Thymus (tissue), 11 donors: ENCODE data around the gene TTLL11. TPM values are rescaled to one million over a fixed set of nuclear protein-coding genes. Genes with fewer than 3 reads are reported as not detected.
"Not testable (repeated sequence)": the region's sequence is repeated elsewhere in the genome, so short reads cannot be mapped to it uniquely, and the experiment has no call there.

ENCODE experiments used
- DNase-seq, 9 donors: peaks; one replicate each; pipeline ENCODE4 v3.0.0-alpha.2; 2013; ENCODE audit warnings: low spot score in 9 of 9, low read depth in 6 of 9, missing footprints in 1 of 9
- H3K27ac ChIP-seq, 2 donors: one replicate each; pipeline ENCODE4 v1.5.1; 2013; ENCODE audit warnings: control low read depth in 1 of 2, low read depth in 1 of 2, low read length in 1 of 2, mild to moderate bottlenecking in 1 of 2, moderate library complexity in 1 of 2
- H3K27me3 ChIP-seq, 2 donors: one replicate each; pipeline ENCODE4 v1.5.1; 2013; ENCODE audit warnings: low read length in 1 of 2; ENCODE audit not compliant: control insufficient read depth in 2 of 2, insufficient read depth in 1 of 2
- H3K36me3 ChIP-seq, 2 donors: one replicate each; pipeline ENCODE4 v1.5.1; 2013; ENCODE audit warnings: low read length in 1 of 2, mild to moderate bottlenecking in 1 of 2, moderate library complexity in 1 of 2; ENCODE audit not compliant: control insufficient read depth in 2 of 2, insufficient read depth in 2 of 2
- H3K4me1 ChIP-seq, 2 donors: one replicate each; pipeline ENCODE4 v1.5.1; 2013; ENCODE audit warnings: low read length in 2 of 2; ENCODE audit not compliant: control insufficient read depth in 2 of 2, insufficient read depth in 2 of 2
- H3K4me3 ChIP-seq, 2 donors: one replicate each; pipeline ENCODE4 v1.5.1; 2013; ENCODE audit warnings: low read length in 2 of 2, control low read depth in 1 of 2, mild to moderate bottlenecking in 1 of 2
- H3K9me3 ChIP-seq, 2 donors: one replicate each; pipeline ENCODE4 v1.5.1; 2013; ENCODE audit warnings: low read length in 1 of 2, mild to moderate bottlenecking in 1 of 2; ENCODE audit not compliant: control insufficient read depth in 2 of 2, insufficient read depth in 1 of 2
- WGBS: extraction: QIAGEN DNeasy Blood & Tissue Kit; methylation state at CpG from one replicate; pipeline ENCODE4 v1.1.7; 2013; 5-methylcytosine and 5-hydroxymethylcytosine counted together
- polyA plus RNA-seq: library from polyadenylated mRNA; stranded (reverse); fragments of 200-250 nt; gene quantifications from one replicate; pipeline ENCODE4 v1.2.3, GENCODE V29; 2013
- total RNA-seq: library from RNA; stranded (reverse); fragments of 120-200 nt; gene quantifications from one replicate; pipeline ENCODE4 v1.2.4, GENCODE V29; 2013
- donor health status: healthy.

Gene TTLL11
- total and polyA plus RNA-seq, 2 donors = 2.1 to 4.0 TPM

DNA sequence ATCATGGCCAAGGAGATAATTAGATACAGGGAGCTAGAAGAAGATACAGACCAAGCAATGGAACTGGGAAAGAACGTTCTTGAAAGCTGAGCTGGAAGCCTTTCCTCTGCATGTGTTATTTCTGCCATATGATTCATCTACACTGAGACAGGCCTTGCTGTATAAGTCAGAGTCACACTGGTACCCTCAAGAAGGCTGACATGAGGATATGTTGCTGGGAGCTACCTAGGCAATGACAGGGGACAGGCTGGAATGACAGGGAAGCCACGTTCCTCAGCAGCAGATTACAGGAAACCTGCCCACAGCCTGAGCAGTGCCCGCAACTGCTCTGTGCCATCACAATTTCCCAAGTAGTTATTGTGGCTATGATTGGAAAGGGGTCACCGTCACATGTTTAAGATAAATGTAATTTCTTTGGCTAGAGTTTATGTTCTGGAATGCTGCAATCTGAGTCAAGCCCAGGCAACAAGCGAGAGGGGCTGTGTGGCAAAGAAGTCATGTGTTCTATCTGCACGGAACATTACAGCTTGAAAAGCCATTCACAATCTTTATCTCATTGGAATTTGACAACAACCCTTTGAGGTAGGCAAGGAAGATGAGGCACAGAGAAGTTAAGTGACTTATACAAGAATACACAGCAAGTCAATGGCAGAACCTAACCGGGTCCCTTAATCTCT is 108.2 kb downstream of the TTLL11 start:
- Histone ChIP-seq H3K4me3 (no peak overlapping the region), H3K27me3 (no peaks in the 10 kb centered on the region), H3K4me1 (peaks cover 0 to 2% of the 10 kb centered on the region in 2 donors), H3K27ac (no peak overlapping the region), H3K36me3 (no peaks in the 10 kb centered on the region), H3K9me3 (no peaks in the 10 kb centered on the region)
- no peak for DNase-seq
- WGBS = 81% methylated on average over 7 of the region's 7 CpGs

DNA sequence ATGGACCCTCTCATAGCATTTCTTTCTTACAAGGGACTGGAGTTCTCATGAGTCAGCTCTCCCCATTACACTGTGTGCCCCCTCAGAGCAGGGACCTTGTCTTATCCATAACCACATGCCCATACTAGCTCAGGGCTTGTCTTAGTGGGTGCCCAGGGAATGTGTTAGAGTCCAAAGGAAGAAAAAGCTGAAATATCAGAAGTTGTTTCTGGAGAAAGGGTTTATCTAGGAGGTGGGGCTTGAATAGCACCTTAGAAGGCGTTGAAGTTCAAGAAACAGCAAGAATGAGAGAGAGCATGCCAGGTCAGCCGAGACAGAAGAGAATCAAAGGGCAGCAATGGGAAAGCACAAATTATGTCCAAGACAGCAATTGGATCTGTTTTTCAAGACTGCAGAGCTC is 109.4 kb downstream of the TTLL11 start:
- WGBS = 94% methylated on average over 2 of the region's 2 CpGs
- no peak for DNase-seq
- Histone ChIP-seq H3K4me1 (peaks cover 0 to 2% of the 10 kb centered on the region in 2 donors), H3K9me3 (no peaks in the 10 kb centered on the region), H3K27me3 (no peaks in the 10 kb centered on the region), H3K36me3 (no peaks in the 10 kb centered on the region), H3K27ac (no peak overlapping the region), H3K4me3 (no peak overlapping the region)

DNA sequence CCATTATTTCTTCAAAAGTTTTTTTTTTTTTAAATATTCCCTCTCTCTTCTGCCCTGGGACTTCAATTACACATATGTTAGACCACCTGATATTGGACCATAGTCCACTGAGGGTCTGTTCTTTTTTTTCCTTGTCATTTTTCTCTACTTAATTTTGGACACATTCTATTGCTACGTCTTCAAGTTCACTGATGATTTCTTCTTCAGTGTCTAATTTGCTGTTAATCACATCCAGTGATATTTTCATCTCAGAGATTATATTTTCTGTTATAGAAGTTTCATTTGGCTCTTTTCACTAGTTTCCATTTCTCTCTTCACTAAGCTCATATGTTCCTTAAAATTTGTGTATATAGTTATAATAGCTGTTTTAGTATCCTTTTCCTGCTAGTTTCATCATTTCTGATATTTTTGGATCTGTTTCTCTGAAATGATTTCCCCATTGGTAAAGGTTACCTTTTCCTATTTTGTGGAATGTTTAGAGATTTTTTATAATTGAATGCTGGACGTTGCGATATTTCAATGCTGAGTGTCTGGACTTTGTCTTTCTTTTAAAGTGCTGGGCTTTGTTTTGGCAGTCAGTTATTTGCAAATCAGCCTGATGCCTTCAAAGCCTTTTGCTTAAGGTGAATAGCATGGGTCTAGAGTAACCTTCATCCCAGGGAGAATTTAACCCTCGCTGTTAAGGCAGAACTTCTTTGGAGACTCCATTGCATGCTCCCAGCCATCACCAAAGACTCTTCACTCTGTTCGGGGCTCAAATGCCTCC is 111.8 kb downstream of the TTLL11 start:
- WGBS = 98% methylated on average over 5 of the region's 5 CpGs
- Histone ChIP-seq H3K27ac (no peak overlapping the region), H3K9me3 (no peaks in the 10 kb centered on the region), H3K27me3 (no peaks in the 10 kb centered on the region), H3K36me3 (no peaks in the 10 kb centered on the region), H3K4me1 (peaks cover 0 to 2% of the 10 kb centered on the region in 2 donors), H3K4me3 (no peak overlapping the region)
- DNase-seq = no peak

DNA sequence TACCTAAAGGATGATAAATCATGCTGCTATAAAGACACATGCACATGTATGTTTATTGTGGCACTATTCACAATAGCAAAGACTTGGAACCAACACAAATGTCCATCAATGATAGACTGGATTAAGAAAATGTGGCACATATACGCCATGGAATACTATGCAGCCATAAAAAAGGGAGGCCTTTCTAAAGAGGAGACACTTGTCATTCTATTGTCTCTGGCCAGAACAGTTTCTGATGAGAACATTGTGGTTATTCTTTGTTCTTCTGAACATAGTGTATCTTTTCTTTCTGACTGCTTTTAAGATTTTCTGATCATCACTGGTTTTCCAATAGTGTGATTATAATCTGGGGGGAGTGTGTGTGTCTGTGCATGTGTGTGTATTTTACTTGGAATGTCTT is 112.4 kb downstream of the TTLL11 start:
- 98% methylated on average over 1 of the region's 1 CpG for WGBS
- not testable (repeated sequence) for H3K4me1 ChIP-seq, H3K4me3 ChIP-seq, H3K9me3 ChIP-seq, H3K36me3 ChIP-seq, H3K27me3 ChIP-seq, H3K27ac ChIP-seq, DNase-seq

DNA sequence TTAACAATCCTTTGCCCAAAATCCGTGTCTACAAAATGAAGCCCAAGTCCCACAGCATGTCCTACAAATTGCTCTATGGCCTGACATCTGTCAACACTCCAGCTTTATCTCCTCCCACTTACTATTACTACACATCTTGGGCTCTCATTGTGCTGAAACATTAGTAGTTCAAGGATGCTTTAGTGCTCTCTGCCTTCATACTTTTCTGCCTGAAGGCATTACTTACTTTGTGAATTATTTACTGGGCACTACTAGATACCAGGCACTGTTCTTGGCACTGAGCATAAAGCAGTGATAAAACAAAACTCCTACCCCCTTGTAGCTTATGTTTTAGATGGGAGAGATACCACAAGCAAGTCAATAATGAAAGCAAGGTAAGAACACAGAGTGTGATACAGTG is 113.4 kb downstream of the TTLL11 start:
- H3K27ac ChIP-seq = no peak overlapping the region
- no peaks in the 10 kb centered on the region for H3K9me3 ChIP-seq
- 94% methylated on average over 1 of the region's 1 CpG for WGBS
- no peaks in the 10 kb centered on the region for H3K27me3 ChIP-seq
- no peaks in the 10 kb centered on the region for H3K36me3 ChIP-seq
- H3K4me1 ChIP-seq = peaks cover 0 to 2% of the 10 kb centered on the region in 2 donors
- no peak for DNase-seq
- no peak overlapping the region for H3K4me3 ChIP-seq

DNA sequence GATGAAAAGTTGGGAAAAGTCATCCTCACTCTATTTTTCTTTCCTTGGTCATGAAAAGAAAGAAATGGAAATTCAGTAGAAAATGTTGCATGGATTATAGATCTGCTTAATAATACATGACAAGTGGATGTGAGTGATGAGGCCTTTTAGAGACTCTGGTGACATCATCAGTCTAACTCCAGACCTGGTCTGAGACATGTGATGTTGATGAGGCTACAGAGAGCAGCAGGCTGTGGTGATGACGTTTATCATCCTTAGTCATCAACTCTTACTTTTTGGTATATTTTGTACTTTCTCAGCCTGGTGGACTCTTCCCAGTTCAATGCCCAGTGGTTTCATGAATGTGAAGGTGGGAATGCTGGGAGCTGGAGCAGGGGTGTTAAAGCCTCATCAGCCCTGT is 116.4 kb downstream of the TTLL11 start:
- 86% methylated on average over 1 of the region's 1 CpG for WGBS
- no peak for DNase-seq
- Histone ChIP-seq H3K4me3 (no peak overlapping the region), H3K36me3 (no peaks in the 10 kb centered on the region), H3K4me1 (no peaks in the 10 kb centered on the region), H3K27ac (no peak overlapping the region), H3K9me3 (no peaks in the 10 kb centered on the region), H3K27me3 (no peaks in the 10 kb centered on the region)

DNA sequence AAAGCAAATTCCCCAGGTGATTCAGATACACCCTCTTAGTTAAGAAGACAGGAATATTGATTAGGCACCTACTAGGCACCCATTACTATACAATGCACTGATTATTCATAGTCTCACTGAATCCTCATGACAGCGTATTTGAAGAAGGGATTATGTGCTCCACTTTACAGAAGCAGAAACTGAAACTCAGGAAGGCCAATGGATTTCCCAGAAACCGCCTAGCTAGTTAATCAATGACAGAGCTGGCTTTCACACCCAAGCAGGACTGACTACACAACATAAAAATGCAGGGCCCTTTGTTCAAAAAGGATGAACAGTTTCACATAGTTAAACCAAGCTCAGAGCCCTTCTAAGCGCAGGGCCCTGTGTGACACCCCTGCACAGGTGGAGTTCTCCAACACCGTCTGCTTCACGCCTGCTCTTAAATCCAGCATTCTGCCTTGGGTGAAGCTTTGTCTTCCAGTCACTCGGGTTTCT is 117.3 kb downstream of the TTLL11 start:
- 97% methylated on average over 6 of the region's 6 CpGs for WGBS

DNA sequence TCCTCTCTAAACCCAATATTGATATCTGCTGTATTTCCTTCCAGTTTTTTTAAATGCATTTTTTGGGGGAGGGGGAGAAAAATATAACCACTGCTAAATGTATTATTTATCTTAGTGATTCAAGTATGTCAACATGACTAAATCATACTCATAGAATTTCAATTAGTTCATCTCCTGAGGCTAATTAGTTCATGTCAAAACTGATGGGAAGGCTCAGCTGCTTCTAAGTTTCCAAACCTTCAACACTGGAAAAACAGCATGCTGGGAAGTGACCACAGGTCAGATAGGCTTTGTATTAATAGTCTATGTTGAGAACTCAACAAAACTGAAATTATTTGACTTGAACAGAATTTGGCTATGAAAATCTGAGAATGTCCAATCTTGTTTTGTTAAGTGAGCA is 118.7 kb downstream of the TTLL11 start:
- H3K27ac ChIP-seq = no peak overlapping the region
- no peaks in the 10 kb centered on the region for H3K4me1 ChIP-seq
- H3K9me3 ChIP-seq = no peaks in the 10 kb centered on the region
- H3K36me3 ChIP-seq = no peaks in the 10 kb centered on the region
- DNase-seq = no peak
- H3K27me3 ChIP-seq = no peaks in the 10 kb centered on the region
- no peak overlapping the region for H3K4me3 ChIP-seq

More for the DNA sequence above, 117.3 kb downstream of the TTLL11 start:
- no peak for DNase-seq
- no peaks in the 10 kb centered on the region for H3K9me3 ChIP-seq
- no peaks in the 10 kb centered on the region for H3K27me3 ChIP-seq
- no peak overlapping the region for H3K27ac ChIP-seq
- no peaks in the 10 kb centered on the region for H3K4me1 ChIP-seq
- H3K36me3 ChIP-seq = no peaks in the 10 kb centered on the region
- H3K4me3 ChIP-seq = no peak overlapping the region

DNA sequence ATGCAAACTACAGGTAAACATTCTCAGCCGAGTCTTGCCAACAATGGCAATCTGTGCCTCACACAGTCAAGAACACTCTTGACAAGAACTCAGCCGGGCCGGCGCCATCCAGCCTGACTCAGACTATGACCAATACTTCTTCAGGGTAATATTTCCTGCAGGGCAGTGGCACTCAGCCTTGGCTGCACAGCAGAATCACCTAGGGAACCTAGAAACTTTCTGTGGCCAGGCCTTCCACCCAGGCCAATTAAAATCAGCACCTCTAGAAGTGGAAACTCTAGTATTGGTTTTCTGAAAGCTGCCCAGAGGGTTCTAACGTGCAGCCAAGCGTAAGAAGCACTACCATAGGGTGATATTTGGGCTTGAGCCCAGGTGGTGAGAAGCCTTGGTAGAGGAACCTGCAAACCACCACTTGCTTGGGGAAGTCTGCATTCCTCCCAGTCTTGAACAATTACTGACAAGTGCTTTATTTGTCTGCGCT is 120.6 kb downstream of the TTLL11 start:
- Histone ChIP-seq H3K36me3 (no peaks in the 10 kb centered on the region), H3K27me3 (no peaks in the 10 kb centered on the region), H3K4me3 (no peak overlapping the region), H3K4me1 (no peaks in the 10 kb centered on the region), H3K27ac (no peak overlapping the region), H3K9me3 (no peaks in the 10 kb centered on the region)
- DNase-seq = no peak
- WGBS = 96% methylated on average over 7 of the region's 7 CpGs
